HepG2 (cell line): Measurements from ENCODE around the gene CLCA1. TPM values are rescaled to one million over a fixed set of nuclear protein-coding genes. Genes with fewer than 3 reads are reported as not detected.

Source experiments
- ATAC-seq: fragments of 200-7000 bp; cut with Tn5 transposase; 3 replicates; pipeline ENCODE4 v1.9.1; 2020; ENCODE audit warnings: mild to moderate bottlenecking, moderate library complexity
- BruUV-seq: library from RNA; stranded (reverse); fragments of 400-500 nt; replicated peaks from 2 replicates; lab custom pipeline; 2021; lab: Mats Ljungman, UMichigan
- CTCF ChIA-PET: fragments of 300-600 bp; formaldehyde crosslinking; extraction: SDS; loops from one replicate; lab custom pipeline; 2021; ENCODE audit warnings: low total read pairs, inconsistent platforms, low intra/inter-chr PET ratio; lab: Yijun Ruan, JAX
- POLR2A ChIA-PET: fragments of 350-600 bp; sonication (Branson Sonifier 250); formaldehyde crosslinking; loops from one replicate; lab custom pipeline; 2020; ENCODE audit warnings: antibody characterized with exemption, inconsistent platforms; lab: Yijun Ruan, JAX
- DNase-seq: peaks from one replicate; pipeline ENCODE4 v3.0.0-alpha.2; 2015; ENCODE audit warnings: low spot score
- FAIRE-seq: peaks from 3 replicates; lab custom pipeline; 2011; peaks lifted over from hg19 to GRCh38; lab: Jason Lieb, UNC
- H2AFZ ChIP-seq: one replicate; pipeline ENCODE4 v1.6.1; 2011; ENCODE audit warnings: low read length, inconsistent platforms
- H3K27ac ChIP-seq: fragments of 300-600 bp; 3 replicates; pipeline ENCODE4 v1.8.0; 2011; ENCODE audit warnings: mixed run types, mild to moderate bottlenecking, mixed read lengths, low read length, inconsistent platforms; ENCODE audit not compliant: insufficient read depth; ENCODE audit errors: extremely low read length
- H3K27me3 ChIP-seq, 2 experiments: fragments of 200-600 bp in 1 of 2; 2 replicates in 1 of 2; 3 replicates in 1 of 2; pipeline versions ENCODE4 v1.6.0 to v1.8.0; 2011; ENCODE audit warnings: low read length in 2 of 2, mild to moderate bottlenecking in 2 of 2, moderate library complexity in 2 of 2, inconsistent platforms in 1 of 2; ENCODE audit not compliant: insufficient read depth in 2 of 2, control insufficient read depth in 1 of 2
- H3K36me3 ChIP-seq, 2 experiments: fragments of 200-600 bp in 1 of 2; replicated peaks in 1 of 2; 2 replicates in 1 of 2; 3 replicates in 1 of 2; pipeline versions ENCODE4 v1.5.1 to v1.8.0; 2011; ENCODE audit warnings: low read length in 2 of 2, inconsistent platforms in 1 of 2; ENCODE audit not compliant: insufficient read depth in 2 of 2, control insufficient read depth in 1 of 2
- H3K4me1 ChIP-seq: 2 replicates; pipeline ENCODE4 v1.5.1; 2012; ENCODE audit warnings: low read length, inconsistent platforms; ENCODE audit not compliant: insufficient read depth
- H3K4me2 ChIP-seq: 2 replicates; pipeline ENCODE4 v1.6.0; 2011; ENCODE audit warnings: low read depth, low read length, inconsistent platforms
- H3K4me3 ChIP-seq, 3 experiments: fragments of 200-600 bp in 1 of 3; sonication (generic), shearing (Covaris generic) in 1 of 3; replicated peaks in 1 of 3; 2 replicates each; pipeline ENCODE4 v1.5.1; 2011 to 2016; ENCODE audit warnings: low read length in 3 of 3, inconsistent platforms in 2 of 3, low read depth in 2 of 3, mild to moderate bottlenecking in 2 of 3, control low read depth in 1 of 3, mixed read lengths in 1 of 3; ENCODE audit not compliant: insufficient read depth in 1 of 3
- H3K79me2 ChIP-seq: one replicate; pipeline ENCODE4 v1.6.1; 2011; ENCODE audit warnings: low read length, inconsistent platforms; ENCODE audit not compliant: insufficient read depth
- H3K9ac ChIP-seq: 2 replicates; pipeline ENCODE4 v1.6.0; 2011; ENCODE audit warnings: mild to moderate bottlenecking, low read depth, low read length, inconsistent platforms; ENCODE audit not compliant: insufficient read depth
- H3K9me3 ChIP-seq: 2 replicates; pipeline ENCODE4 v1.5.1; 2012; ENCODE audit warnings: mild to moderate bottlenecking, low read length
- H4K20me1 ChIP-seq: 2 replicates; pipeline ENCODE4 v1.6.0; 2011; ENCODE audit warnings: inconsistent platforms, mild to moderate bottlenecking, low read length, moderate library complexity; ENCODE audit not compliant: insufficient read depth
- ETV6 ChIP-seq: sonication (generic); formaldehyde crosslinking; conservative IDR thresholded peaks from 2 replicates; pipeline ENCODE4 v1.4.0; 2020; ENCODE audit warnings: missing genetic modification reagents
- FOSL1 ChIP-seq: sonication (generic); formaldehyde crosslinking; IDR thresholded peaks from 2 replicates; pipeline ENCODE4 v1.9.0; 2021; ENCODE audit warnings: missing genetic modification reagents, borderline replicate concordance
- HOXA7 ChIP-seq: sonication (generic); formaldehyde crosslinking; IDR thresholded peaks from 2 replicates; pipeline ENCODE4 v1.8.1; 2022; ENCODE audit warnings: mild to moderate bottlenecking, missing genetic modification reagents, moderate library complexity
- PBX2 ChIP-seq: IDR thresholded peaks from 2 replicates; pipeline ENCODE4 v1.6.1; 2016; ENCODE audit warnings: control low read depth
- PHF8 ChIP-seq: sonication (generic); formaldehyde crosslinking; IDR thresholded peaks from 2 replicates; pipeline ENCODE4 v1.5.0; 2020; ENCODE audit warnings: missing genetic modification reagents
- POLR2AphosphoS2 ChIP-seq: IDR thresholded peaks from 2 replicates; pipeline ENCODE4 v1.6.1; 2011; ENCODE audit warnings: low read depth, low read length, improper control_type of control experiment
- RFX5 ChIP-seq: IDR thresholded peaks from 2 replicates; pipeline ENCODE4 v1.6.1; 2011; ENCODE audit warnings: low read depth, low read length, improper control_type of control experiment
- SAFB2 ChIP-seq: sonication (generic); formaldehyde crosslinking; IDR thresholded peaks from 2 replicates; pipeline ENCODE4 v1.5.1; 2020; ENCODE audit warnings: missing genetic modification reagents, low read depth, mild to moderate bottlenecking, borderline replicate concordance
- TEF ChIP-seq: sonication (generic); formaldehyde crosslinking; IDR thresholded peaks from 2 replicates; pipeline ENCODE4 v1.5.0; 2020; ENCODE audit warnings: missing genetic modification reagents
- ZBTB42 ChIP-seq: sonication (generic); formaldehyde crosslinking; IDR thresholded peaks from 2 replicates; pipeline ENCODE4 v1.5.0; 2020; ENCODE audit warnings: mild to moderate bottlenecking, missing genetic modification reagents
- ZNF547 ChIP-seq: sonication (generic); formaldehyde crosslinking; IDR thresholded peaks from 2 replicates; pipeline ENCODE4 v1.5.1; 2020; ENCODE audit warnings: mild to moderate bottlenecking, missing genetic modification reagents
- ZNF672 ChIP-seq: sonication (generic); formaldehyde crosslinking; IDR thresholded peaks from 2 replicates; pipeline ENCODE4 v1.8.1; 2022; ENCODE audit warnings: missing genetic modification reagents
- ZNF788 ChIP-seq: sonication (generic); formaldehyde crosslinking; IDR thresholded peaks from 2 replicates; pipeline ENCODE4 v1.5.0; 2020; ENCODE audit warnings: mild to moderate bottlenecking, missing genetic modification reagents, borderline replicate concordance
- WGBS: methylation state at CpG from one replicate; pipeline ENCODE4 v1.1.6; 2017; ENCODE audit warnings: low lambda C conversion rate; 5-methylcytosine and 5-hydroxymethylcytosine counted together
- in situ Hi-C: cut with HindIII; loops from 2 replicates; pipeline ENCODE4 v1.10.0; 2017; ENCODE audit warnings: low pct_unique_long_range_greater_than_20kb; ENCODE audit not compliant: extremely low pct_ligation_motif_present
- intact Hi-C: fragments of 100-400 bp; cut with micrococcal nuclease; formaldehyde crosslinking; loops from one replicate; pipeline ENCODE4 v1.10.0; 2022; ENCODE audit not compliant: unreplicated experiment
- polyA plus RNA-seq, 8 experiments: library from polyadenylated mRNA; depleted of rRNA in 3 of 8; stranded (reverse) in 7 of 8; unstranded in 1 of 8; fragments of >200 nt; fragmentation: Illumina TruSeq in 4 of 8; extraction: Trizol in 4 of 8; gene quantifications; 2 replicates each; pipeline versions ENCODE4 v1.2.1 to v1.2.3, GENCODE V29; 2011 to 2016; ENCODE audit warnings: low read depth in 4 of 8, missing spikeins in 1 of 8, mixed read lengths in 1 of 8; ENCODE audit not compliant: insufficient read depth in 1 of 8
- total RNA-seq, 5 experiments: library from RNA; depleted of rRNA; stranded (reverse); fragments of >200 nt; fragmentation: Illumina TruSeq; extraction: Trizol; gene quantifications; 2 replicates each; pipeline ENCODE4 v1.2.3, GENCODE V29; 2016; ENCODE audit warnings: low read depth in 1 of 5

CLCA1 gene
- total and polyA plus RNA-seq, 2 of the 13 experiments (the other 11 are each of a cell fraction or from before 2014, with no cell fraction given): not detected

GRCh38 chr1:86489242-86489878 is 20.6 kb downstream of the CLCA1 start (continued):
- no peak for TF ChIP-seq ZBTB42 (CRISPR knock-in tag)
- no peak for TF ChIP-seq PHF8 (CRISPR knock-in tag)
- TF ChIP-seq FOSL1: no peak
- no peak for TF ChIP-seq SAFB2

GRCh38 chr1:86491171-86491950 is 22.6 kb downstream of the CLCA1 start:
- ChIA-PET POLR2A (no interaction called here), CTCF (interaction anchor here (2.0 kb wide), 1 partner anchor 9 kb away, joined by 4 read pairs; no protein-coding TSS in a partner anchor)
- FAIRE-seq: no peak

More at GRCh38 chr1:86491171-86491950, 22.6 kb downstream of the CLCA1 start:
- Histone ChIP-seq H3K27ac (no peak overlapping the region), H2AFZ (no peak overlapping the region), H3K79me2 (no peaks in the 10 kb centered on the region), H3K4me1 (no peaks in the 10 kb centered on the region), H3K36me3 (no peaks in the 10 kb centered on the region), H3K4me2 (no peak overlapping the region), H4K20me1 (no peaks in the 10 kb centered on the region), H3K27me3 (peaks cover 0 to 6% of the 10 kb centered on the region in 2 experiments; a peak in 1 of 5 replicates), H3K4me3 (no peak overlapping the region), H3K9me3 (no peaks in the 10 kb centered on the region), H3K9ac (no peak overlapping the region)
- intact Hi-C loops: no loop called here
- in situ Hi-C loops: no loop called here
- 5% methylated on average over 2 of the region's 2 CpGs for WGBS
- ATAC-seq: no peak
- no peak for DNase-seq
- TF ChIP-seq HOXA7 (CRISPR knock-in tag) (no peak), ZNF788 (CRISPR knock-in tag) (no peak), TEF (CRISPR knock-in tag) (no peak), POLR2AphosphoS2 (no peak), ZNF672 (CRISPR knock-in tag) (no peak), PBX2 (CRISPR knock-in tag) (no peak), RFX5 (no peak), ZNF547 (CRISPR knock-in tag) (no peak), ETV6 (CRISPR knock-in tag) (no peak)
- BruUV-seq: no TSS peak
